Colonic mucosa (tissue), 4 donors: ENCODE results near the gene TIRAP. TPM values are rescaled to one million over a fixed set of nuclear protein-coding genes. Genes with fewer than 3 reads are reported as not detected.

ENCODE experiments used
- DNase-seq: peaks from one replicate; pipeline ENCODE4 v3.0.0-alpha.2; 2020
- H3K27ac ChIP-seq: fragments of 200-600 bp; one replicate; pipeline ENCODE4 v1.8.0; 2021
- H3K27me3 ChIP-seq: fragments of 200-600 bp; one replicate; pipeline ENCODE4 v1.8.0; 2021
- H3K36me3 ChIP-seq: fragments of 200-600 bp; one replicate; pipeline ENCODE4 v1.8.0; 2021
- H3K4me1 ChIP-seq: fragments of 200-600 bp; one replicate; pipeline ENCODE4 v1.8.0; 2021; ENCODE audit warnings: mild to moderate bottlenecking
- H3K4me3 ChIP-seq: fragments of 200-600 bp; one replicate; pipeline ENCODE4 v1.8.0; 2021
- H3K9ac ChIP-seq, 2 donors: one replicate each; pipeline ENCODE4 v1.7.0; 2013; ENCODE audit warnings: control low read depth in 2 of 2, low read depth in 2 of 2, low read length in 2 of 2
- H3K9me3 ChIP-seq: fragments of 200-600 bp; one replicate; pipeline ENCODE4 v1.8.0; 2021
- intact Hi-C: fragments of 100-400 bp; cut with DNase I; formaldehyde crosslinking; loops from one replicate; pipeline ENCODE4 v1.14.1; 2022
- total RNA-seq, 2 donors: library from RNA; stranded (reverse); fragmentation: NEBNext Ultra II Directional in 1 of 2; extraction: Animal tissue kit (Norgen Biotek cat#: 25700) in 1 of 2; gene quantifications; one replicate each; pipeline ENCODE4 v1.2.1, GENCODE V29; 2021
- TF ChIP-seq, protein P1 (sequence below): fragments of 200-600 bp; IDR thresholded peaks from one replicate; pipeline ENCODE4 v1.8.0; 2022; ENCODE audit warnings: antibody characterized with exemption, mild to moderate bottlenecking
- donor health status: healthy.
- donor health status: DM: no; HTN: no; CAD: no.
- donor health status: DM: no; HTN: no; CAD: no.

TIRAP gene
- total RNA-seq, 2 donors from 2014 or later = 16.4 to 17.8 TPM

DNA sequence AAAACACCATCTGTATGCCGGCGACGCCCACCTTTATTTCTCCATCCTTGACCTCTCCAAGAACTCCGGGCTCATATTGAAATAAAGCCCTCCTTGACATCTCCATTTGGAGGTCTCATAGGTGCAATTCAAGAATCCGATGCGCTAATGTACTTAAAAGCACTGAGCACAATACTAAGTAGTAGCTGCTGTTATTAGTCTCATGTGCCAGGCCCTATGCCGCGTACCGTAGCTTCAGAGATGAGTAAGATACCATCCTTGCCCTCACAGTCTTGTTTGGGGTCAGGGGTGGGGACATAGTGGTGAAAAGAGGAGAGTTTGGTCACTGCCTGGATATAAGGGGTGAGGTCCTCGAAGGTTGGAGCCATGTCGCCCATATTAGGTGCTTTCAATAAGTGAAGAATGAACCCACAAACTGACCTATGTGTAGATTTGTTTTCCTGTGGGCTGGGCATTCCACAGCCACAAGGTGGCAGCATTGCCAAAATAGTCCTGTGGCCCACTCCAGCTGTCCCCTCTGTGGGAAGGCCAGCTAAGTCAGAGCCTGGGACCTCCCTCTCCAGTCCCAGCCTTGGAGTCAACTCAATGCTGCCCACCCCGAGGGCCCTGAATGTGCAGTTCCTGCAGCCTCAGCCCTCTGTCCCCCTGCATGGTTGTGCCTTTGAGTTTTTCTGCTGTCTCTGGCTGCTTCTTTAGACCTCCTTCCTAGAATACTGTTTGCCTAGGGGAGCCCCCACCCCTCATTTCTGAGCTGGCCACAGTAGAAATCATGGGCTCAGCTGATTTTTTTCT lies 27.5 kb downstream of the TIRAP start:
- H3K36me3 ChIP-seq = no peaks in the 10 kb centered on the region
- no peak overlapping the region for H3K27ac ChIP-seq
- TF ChIP-seq, protein P1, sequence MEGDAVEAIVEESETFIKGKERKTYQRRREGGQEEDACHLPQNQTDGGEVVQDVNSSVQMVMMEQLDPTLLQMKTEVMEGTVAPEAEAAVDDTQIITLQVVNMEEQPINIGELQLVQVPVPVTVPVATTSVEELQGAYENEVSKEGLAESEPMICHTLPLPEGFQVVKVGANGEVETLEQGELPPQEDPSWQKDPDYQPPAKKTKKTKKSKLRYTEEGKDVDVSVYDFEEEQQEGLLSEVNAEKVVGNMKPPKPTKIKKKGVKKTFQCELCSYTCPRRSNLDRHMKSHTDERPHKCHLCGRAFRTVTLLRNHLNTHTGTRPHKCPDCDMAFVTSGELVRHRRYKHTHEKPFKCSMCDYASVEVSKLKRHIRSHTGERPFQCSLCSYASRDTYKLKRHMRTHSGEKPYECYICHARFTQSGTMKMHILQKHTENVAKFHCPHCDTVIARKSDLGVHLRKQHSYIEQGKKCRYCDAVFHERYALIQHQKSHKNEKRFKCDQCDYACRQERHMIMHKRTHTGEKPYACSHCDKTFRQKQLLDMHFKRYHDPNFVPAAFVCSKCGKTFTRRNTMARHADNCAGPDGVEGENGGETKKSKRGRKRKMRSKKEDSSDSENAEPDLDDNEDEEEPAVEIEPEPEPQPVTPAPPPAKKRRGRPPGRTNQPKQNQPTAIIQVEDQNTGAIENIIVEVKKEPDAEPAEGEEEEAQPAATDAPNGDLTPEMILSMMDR = peak; percentile 85
- H3K9ac ChIP-seq = no peak overlapping the region
- DNase-seq = peak; percentile 81
- no peaks in the 10 kb centered on the region for H3K27me3 ChIP-seq
- H3K4me1 ChIP-seq = peaks cover 4% of the 10 kb centered on the region
- intact Hi-C loops = loop anchor here (2.0 to 10.0 kb wide), 3 partner anchors 42 to 170 kb away; no protein-coding TSS in a partner anchor
- H3K9me3 ChIP-seq = no peaks in the 10 kb centered on the region
- H3K4me3 ChIP-seq = no peak overlapping the region

- TF ChIP-seq, protein P1 = no peak
- no peak overlapping the region for H3K4me3 ChIP-seq
- intact Hi-C loops = loop anchor here (2.0 to 10.0 kb wide), 3 partner anchors 41 to 170 kb away; no protein-coding TSS in a partner anchor
- H3K27me3 ChIP-seq = no peaks in the 10 kb centered on the region
- H3K36me3 ChIP-seq = no peaks in the 10 kb centered on the region
- no peak overlapping the region for H3K9ac ChIP-seq
- DNase-seq = no peak
- H3K27ac ChIP-seq = no peak overlapping the region
- no peaks in the 10 kb centered on the region for H3K9me3 ChIP-seq
- H3K4me1 ChIP-seq = peaks cover 4% of the 10 kb centered on the region
Observed at GRCh38 chr11:126310992-126311310, 28.1 kb downstream of the TIRAP start.

DNA sequence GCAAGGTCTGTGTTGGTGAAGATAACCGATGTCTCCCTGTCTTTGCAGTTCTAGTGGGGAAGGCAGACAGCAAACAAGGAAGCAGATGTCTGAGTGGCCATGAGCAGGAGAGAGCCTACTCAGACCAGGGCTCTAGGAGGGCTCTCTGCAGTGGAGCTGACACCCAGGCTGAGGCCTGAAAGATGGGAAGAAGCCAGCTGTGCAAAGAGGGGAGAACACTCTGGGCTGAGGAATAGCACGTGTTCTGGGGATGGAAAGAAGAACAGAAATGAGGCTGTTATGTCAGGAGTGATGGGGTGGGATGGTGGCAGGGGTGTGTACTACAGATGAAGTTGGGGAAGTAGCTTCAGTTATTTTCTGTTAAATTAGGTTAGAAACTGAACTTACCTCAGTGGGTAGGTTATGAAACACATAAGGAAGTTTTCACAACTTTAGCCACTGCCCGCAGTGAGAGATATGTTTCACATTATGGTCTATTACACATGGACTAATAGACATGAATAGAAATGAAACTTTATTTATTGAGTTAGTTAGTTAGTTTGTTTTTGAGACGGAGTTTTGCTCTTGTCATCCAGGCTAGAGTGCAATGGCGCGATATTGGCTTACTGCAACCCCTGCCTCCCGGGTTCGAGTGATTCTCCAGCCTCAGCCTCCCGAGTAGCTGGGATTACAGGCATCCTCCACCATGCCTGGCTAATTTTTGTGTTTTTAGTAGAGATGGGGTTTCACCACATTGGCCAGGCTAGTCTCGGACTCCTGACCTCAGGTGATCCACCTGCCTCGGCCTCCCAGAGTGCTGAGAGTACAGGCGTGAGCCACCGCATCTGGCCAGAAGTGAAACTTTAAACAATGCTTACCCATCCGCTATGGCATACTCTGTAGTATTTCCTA lies 28.8 kb downstream of the TIRAP start:
- Histone ChIP-seq H3K4me3 (no peak overlapping the region), H3K4me1 (peaks cover 4% of the 10 kb centered on the region), H3K27me3 (no peaks in the 10 kb centered on the region), H3K9me3 (no peaks in the 10 kb centered on the region), H3K27ac (no peak overlapping the region), H3K36me3 (no peaks in the 10 kb centered on the region), H3K9ac (no peak overlapping the region)
- intact Hi-C loops = loop anchor here (2.0 to 10.0 kb wide), 3 partner anchors 41 to 169 kb away; no protein-coding TSS in a partner anchor
- DNase-seq = no peak
- TF ChIP-seq, protein P1 = no peak

DNA sequence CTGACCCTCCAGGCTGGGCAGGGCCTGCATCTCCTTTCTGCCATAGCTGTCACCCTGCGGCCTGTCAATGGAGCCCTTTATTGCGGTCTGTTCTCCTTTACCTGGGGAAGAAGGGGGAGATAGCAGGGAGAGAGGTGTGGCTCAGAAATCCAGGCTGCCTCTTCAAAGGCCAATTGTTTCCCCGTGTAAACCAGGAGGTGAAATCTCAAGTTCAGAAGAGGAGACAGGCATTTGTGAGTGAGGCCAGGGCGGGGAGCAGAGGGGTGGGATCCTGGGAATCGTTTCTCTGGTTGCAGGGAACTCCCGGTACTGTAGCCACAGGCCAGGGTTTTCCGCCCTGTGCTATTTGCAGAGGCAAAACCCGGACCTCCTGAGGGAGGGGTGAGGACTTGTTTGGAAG lies 30.1 kb downstream of the TIRAP start:
- intact Hi-C loops = loop anchor here (5.0 to 10.0 kb wide), 2 partner anchors 39 to 122 kb away; no protein-coding TSS in a partner anchor
- H3K4me1 ChIP-seq = peaks cover 4% of the 10 kb centered on the region
- H3K9ac ChIP-seq = no peak overlapping the region
- H3K9me3 ChIP-seq = no peaks in the 10 kb centered on the region
- no peak overlapping the region for H3K4me3 ChIP-seq
- TF ChIP-seq, protein P1 = no peak
- H3K27ac ChIP-seq = peak overlapping the region; percentile 52
- H3K27me3 ChIP-seq = no peaks in the 10 kb centered on the region
- DNase-seq = peak; percentile 52
- H3K36me3 ChIP-seq = no peaks in the 10 kb centered on the region

GRCh38 chr11:126313826-126314225 lies 30.9 kb downstream of the TIRAP start:
- no peaks in the 10 kb centered on the region for H3K9me3 ChIP-seq
- H3K27me3 ChIP-seq = no peaks in the 10 kb centered on the region
- TF ChIP-seq, protein P1 = no peak
- H3K27ac ChIP-seq = no peak overlapping the region
- H3K4me1 ChIP-seq = peaks cover 4% of the 10 kb centered on the region
- no peaks in the 10 kb centered on the region for H3K36me3 ChIP-seq
- no peak overlapping the region for H3K4me3 ChIP-seq
- DNase-seq = no peak
- intact Hi-C loops = loop anchor here (5.0 to 10.0 kb wide), 2 partner anchors 38 to 121 kb away; no protein-coding TSS in a partner anchor
- H3K9ac ChIP-seq = no peak overlapping the region
